GM12864 (cell line): ENCODE data around the gene POFUT1.

Source experiments
- DNase-seq: peaks from one replicate; pipeline ENCODE4 v3.0.0-alpha.2; 2011; ENCODE audit warnings: low read depth
- H3K4me3 ChIP-seq: 2 replicates; pipeline ENCODE4 v1.5.1; 2011; ENCODE audit warnings: mild to moderate bottlenecking, low read depth, low read length, control low read depth
- CTCF ChIP-seq: IDR thresholded peaks from 2 replicates; pipeline ENCODE4 v1.5.1; 2011; ENCODE audit warnings: low read depth, mild to moderate bottlenecking, moderate library complexity, low read length, control low read depth, inconsistent platforms; ENCODE audit errors: missing control alignments

POFUT1 gene

GRCh38 chr20:32209850-32210605 is 2.3 kb downstream of the POFUT1 start:
- H3K4me3 ChIP-seq, result no peak overlapping the region
- DNase-seq, result no peak
- TF ChIP-seq CTCF, result no peak

DNA sequence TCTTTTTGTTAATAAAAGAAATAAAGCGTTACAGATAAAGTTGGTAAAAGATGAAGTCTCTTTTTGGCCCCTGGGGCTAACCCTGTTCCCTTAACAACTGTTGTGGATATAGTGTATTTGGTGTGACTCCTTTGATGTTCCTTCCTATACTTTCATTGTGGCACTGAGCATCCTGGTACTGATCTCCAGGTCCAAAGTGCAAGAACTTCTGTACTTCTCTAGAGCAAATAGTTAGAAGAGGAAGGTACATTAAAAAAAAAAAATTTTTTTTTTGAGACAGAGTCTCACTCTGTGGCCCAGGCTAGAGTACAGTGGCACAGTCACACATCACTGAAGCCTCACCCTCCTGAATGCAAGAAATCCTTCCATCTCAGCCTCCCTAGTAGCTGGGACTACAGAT is 6.2 kb downstream of the POFUT1 start:
- TF ChIP-seq CTCF, result no peak
- H3K4me3 ChIP-seq, result no peak overlapping the region
- no peak for DNase-seq

- TF ChIP-seq CTCF, result no peak
- no peak overlapping the region for H3K4me3 ChIP-seq
- no peak for DNase-seq
Measured at GRCh38 chr20:32215147-32215546, 7.5 kb downstream of the POFUT1 start.

GRCh38 chr20:32215729-32216128 is 8.0 kb downstream of the POFUT1 start:
- no peak for TF ChIP-seq CTCF
- no peak for DNase-seq
- no peak overlapping the region for H3K4me3 ChIP-seq

DNA sequence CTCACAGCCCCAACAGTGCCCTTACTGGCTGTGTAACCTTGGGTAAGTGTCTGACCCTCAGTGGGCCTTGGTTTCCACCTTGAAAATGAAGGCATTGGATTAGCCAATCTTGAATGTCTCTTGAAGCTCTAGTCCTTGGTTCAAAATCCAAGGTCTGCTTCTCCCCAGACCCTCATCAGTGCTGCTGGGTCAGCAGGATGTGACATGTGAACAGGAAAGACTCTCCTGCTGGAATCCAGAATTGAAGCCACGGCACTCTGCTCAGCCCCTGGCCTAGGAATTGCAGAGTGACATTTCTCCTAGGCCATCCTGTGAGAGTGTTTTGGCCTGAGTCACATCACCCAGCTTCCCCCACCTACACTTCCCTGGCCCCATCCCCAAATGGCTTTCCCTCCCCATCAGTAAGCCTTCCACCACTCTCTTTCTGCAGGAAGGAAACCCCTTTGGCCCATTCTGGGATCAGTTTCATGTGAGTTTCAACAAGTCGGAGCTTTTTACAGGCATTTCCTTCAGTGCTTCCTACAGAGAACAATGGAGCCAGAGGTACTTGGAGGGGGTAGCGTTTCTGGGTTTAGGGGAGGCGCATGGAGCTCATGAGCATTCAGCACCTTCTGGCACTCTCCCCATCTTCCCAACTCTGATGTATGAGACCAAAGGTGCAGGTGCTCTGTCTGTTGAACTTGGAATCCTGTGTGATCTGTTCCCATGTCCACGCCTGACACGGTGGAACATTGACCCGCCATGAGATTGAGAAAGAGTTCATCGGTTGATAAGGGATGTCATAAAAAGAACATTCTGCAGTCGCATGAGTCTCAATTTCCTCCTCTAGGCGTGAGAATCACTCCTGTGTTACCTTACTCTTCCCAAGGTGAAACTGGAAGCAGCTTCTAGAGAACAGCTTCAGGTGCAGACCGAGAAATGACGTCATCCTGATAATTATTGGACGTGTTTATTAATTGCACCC is 8.8 kb downstream of the POFUT1 start:
- TF ChIP-seq CTCF, result no peak
- no peak overlapping the region for H3K4me3 ChIP-seq
- DNase-seq, result no peak

DNA sequence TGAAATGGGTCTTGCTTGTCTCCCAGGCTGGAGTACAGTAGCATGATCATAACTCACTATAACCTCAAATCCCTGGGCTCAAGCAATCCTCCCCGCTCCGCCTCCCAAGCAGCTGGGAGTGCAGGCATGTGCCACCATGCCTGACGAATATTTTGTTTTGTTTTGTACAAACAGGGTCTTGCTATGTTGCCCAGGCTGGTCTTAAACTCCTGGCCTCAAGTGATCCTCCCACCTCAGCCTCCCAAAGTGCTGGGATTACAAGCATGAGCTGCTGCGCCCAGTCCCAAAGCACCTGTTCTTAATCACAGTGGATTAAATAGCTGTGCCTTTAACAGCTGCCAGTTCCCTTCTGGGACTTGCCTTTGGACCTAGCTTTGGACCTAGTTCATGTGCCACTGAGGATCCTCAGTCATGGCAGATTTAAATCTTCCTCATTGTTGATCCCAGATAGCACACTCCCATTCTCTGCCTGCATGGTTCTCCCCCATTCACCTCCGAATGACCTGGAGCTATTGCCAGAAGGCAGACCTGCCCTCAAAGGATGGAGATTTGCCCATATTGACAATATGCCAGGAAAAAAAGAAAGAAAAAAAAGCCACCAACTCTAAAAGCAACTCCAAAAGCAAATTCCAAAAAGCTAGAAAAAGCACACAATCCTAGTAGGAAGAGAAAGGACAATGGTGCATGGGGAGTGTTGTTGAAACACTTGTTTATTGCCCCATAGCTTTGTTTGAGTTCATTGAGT is 10.6 kb downstream of the POFUT1 start:
- H3K4me3 ChIP-seq, result no peak overlapping the region
- DNase-seq, result no peak
- TF ChIP-seq CTCF, result no peak
